WTC11 (cell line): Measurements from ENCODE around the gene SCUBE1.

Experiments used
- ESRRA ChIP-seq: sonication (generic); formaldehyde crosslinking; IDR thresholded peaks from 2 replicates; pipeline ENCODE4 v1.8.1; 2022; ENCODE audit warnings: mild to moderate bottlenecking, missing genetic modification reagents, borderline replicate concordance
- FOXK1 ChIP-seq: sonication (generic); formaldehyde crosslinking; IDR thresholded peaks from 2 replicates; pipeline ENCODE4 v1.8.0; 2022; ENCODE audit warnings: mild to moderate bottlenecking, moderate library complexity, missing genetic modification reagents
- FOXP1 ChIP-seq: sonication (generic); formaldehyde crosslinking; IDR thresholded peaks from 2 replicates; pipeline ENCODE4 v1.8.0; 2022; ENCODE audit warnings: missing genetic modification reagents, mild to moderate bottlenecking, moderate library complexity, borderline replicate concordance
- NR3C1 ChIP-seq: sonication (generic); formaldehyde crosslinking; conservative IDR thresholded peaks from 2 replicates; pipeline ENCODE4 v1.8.1; 2023; ENCODE audit warnings: low read depth, mild to moderate bottlenecking, missing genetic modification reagents
- SP1 ChIP-seq: sonication (generic); formaldehyde crosslinking; conservative IDR thresholded peaks from 2 replicates; pipeline ENCODE4 v1.8.1; 2022; ENCODE audit warnings: missing genetic modification reagents
- TEAD4 ChIP-seq: sonication (generic); formaldehyde crosslinking; IDR thresholded peaks from 2 replicates; pipeline ENCODE4 v1.8.0; 2022; ENCODE audit warnings: mild to moderate bottlenecking, missing genetic modification reagents
- TF ChIP-seq, protein P1 (sequence below): sonication (generic); formaldehyde crosslinking; IDR thresholded peaks from 2 replicates; pipeline ENCODE4 v1.8.1; 2022; ENCODE audit warnings: mild to moderate bottlenecking, moderate library complexity, missing genetic modification reagents
- TF ChIP-seq, protein P2 (sequence below): fragments of 200-600 bp; IDR thresholded peaks from 2 replicates; pipeline ENCODE4 v1.8.0; 2022; ENCODE audit warnings: antibody characterized with exemption
- TF ChIP-seq, protein P3 (sequence below): sonication (generic); formaldehyde crosslinking; IDR thresholded peaks from 2 replicates; pipeline ENCODE4 v1.8.0; 2023; ENCODE audit warnings: missing genetic modification reagents
- TF ChIP-seq, protein P4 (sequence below): fragments of 250-450 bp; sonication (Bioruptor Pico); IDR thresholded peaks from 2 replicates; pipeline ENCODE4 v2.1.2; 2022; ENCODE audit warnings: mild to moderate bottlenecking, moderate library complexity
- TF ChIP-seq, protein P5 (sequence below): sonication (generic); formaldehyde crosslinking; IDR thresholded peaks from 2 replicates; pipeline ENCODE4 v1.8.1; 2022; ENCODE audit warnings: low read depth, mild to moderate bottlenecking, moderate library complexity, missing genetic modification reagents, borderline replicate concordance
- TF ChIP-seq, protein P6 (sequence below): sonication (generic); formaldehyde crosslinking; IDR thresholded peaks from 2 replicates; pipeline ENCODE4 v1.8.1; 2023; ENCODE audit warnings: mild to moderate bottlenecking, missing genetic modification reagents, moderate library complexity
- TF ChIP-seq, protein P7 (sequence below): sonication (generic); formaldehyde crosslinking; IDR thresholded peaks from 2 replicates; pipeline ENCODE4 v1.8.0; 2022; ENCODE audit warnings: mild to moderate bottlenecking, missing genetic modification reagents
- TF ChIP-seq, protein P8 (sequence below): sonication (generic); formaldehyde crosslinking; conservative IDR thresholded peaks from 2 replicates; pipeline ENCODE4 v1.8.1; 2022; ENCODE audit warnings: mild to moderate bottlenecking, missing genetic modification reagents

DNA sequence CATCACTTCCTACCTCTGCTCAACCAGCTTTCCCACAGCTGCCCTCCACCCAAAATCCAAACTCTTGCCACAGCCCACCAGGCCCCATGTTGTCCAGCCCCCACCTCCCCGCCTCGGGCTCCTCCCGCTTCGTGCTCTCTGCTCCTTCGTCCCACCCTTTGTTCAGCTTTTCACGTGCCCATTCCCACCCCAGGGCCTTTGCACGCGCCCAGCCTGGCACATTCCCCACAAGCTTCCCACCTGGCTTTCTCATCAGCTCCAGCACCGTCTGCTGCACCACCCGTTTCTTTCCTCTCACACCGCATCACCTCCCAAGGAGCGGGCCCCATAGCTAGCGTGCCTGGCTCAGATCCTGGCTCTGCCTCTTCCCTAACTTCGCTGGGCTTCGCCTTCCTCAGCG is 54.8 kb downstream of the SCUBE1 start:
- TF ChIP-seq, protein P1, sequence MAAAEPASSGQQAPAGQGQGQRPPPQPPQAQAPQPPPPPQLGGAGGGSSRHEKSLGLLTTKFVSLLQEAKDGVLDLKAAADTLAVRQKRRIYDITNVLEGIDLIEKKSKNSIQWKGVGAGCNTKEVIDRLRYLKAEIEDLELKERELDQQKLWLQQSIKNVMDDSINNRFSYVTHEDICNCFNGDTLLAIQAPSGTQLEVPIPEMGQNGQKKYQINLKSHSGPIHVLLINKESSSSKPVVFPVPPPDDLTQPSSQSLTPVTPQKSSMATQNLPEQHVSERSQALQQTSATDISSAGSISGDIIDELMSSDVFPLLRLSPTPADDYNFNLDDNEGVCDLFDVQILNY (CRISPR knock-in tag): no peak
- TF ChIP-seq, protein P2, sequence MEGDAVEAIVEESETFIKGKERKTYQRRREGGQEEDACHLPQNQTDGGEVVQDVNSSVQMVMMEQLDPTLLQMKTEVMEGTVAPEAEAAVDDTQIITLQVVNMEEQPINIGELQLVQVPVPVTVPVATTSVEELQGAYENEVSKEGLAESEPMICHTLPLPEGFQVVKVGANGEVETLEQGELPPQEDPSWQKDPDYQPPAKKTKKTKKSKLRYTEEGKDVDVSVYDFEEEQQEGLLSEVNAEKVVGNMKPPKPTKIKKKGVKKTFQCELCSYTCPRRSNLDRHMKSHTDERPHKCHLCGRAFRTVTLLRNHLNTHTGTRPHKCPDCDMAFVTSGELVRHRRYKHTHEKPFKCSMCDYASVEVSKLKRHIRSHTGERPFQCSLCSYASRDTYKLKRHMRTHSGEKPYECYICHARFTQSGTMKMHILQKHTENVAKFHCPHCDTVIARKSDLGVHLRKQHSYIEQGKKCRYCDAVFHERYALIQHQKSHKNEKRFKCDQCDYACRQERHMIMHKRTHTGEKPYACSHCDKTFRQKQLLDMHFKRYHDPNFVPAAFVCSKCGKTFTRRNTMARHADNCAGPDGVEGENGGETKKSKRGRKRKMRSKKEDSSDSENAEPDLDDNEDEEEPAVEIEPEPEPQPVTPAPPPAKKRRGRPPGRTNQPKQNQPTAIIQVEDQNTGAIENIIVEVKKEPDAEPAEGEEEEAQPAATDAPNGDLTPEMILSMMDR: no peak
- TF ChIP-seq FOXP1 (CRISPR knock-in tag) (no peak), ESRRA (CRISPR knock-in tag) (no peak), SP1 (CRISPR knock-in tag) (no peak), TEAD4 (CRISPR knock-in tag) (no peak), NR3C1 (CRISPR knock-in tag) (no peak), FOXK1 (CRISPR knock-in tag) (no peak)
- TF ChIP-seq, protein P3, sequence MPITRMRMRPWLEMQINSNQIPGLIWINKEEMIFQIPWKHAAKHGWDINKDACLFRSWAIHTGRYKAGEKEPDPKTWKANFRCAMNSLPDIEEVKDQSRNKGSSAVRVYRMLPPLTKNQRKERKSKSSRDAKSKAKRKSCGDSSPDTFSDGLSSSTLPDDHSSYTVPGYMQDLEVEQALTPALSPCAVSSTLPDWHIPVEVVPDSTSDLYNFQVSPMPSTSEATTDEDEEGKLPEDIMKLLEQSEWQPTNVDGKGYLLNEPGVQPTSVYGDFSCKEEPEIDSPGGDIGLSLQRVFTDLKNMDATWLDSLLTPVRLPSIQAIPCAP: no peak
- TF ChIP-seq, protein P4, sequence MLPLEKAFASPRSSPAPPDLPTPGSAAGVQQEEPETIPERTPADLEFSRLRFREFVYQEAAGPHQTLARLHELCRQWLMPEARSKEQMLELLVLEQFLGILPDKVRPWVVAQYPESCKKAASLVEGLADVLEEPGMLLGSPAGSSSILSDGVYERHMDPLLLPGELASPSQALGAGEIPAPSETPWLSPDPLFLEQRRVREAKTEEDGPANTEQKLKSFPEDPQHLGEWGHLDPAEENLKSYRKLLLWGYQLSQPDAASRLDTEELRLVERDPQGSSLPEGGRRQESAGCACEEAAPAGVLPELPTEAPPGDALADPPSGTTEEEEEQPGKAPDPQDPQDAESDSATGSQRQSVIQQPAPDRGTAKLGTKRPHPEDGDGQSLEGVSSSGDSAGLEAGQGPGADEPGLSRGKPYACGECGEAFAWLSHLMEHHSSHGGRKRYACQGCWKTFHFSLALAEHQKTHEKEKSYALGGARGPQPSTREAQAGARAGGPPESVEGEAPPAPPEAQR (CRISPR knock-in tag): no peak
- TF ChIP-seq, protein P5, sequence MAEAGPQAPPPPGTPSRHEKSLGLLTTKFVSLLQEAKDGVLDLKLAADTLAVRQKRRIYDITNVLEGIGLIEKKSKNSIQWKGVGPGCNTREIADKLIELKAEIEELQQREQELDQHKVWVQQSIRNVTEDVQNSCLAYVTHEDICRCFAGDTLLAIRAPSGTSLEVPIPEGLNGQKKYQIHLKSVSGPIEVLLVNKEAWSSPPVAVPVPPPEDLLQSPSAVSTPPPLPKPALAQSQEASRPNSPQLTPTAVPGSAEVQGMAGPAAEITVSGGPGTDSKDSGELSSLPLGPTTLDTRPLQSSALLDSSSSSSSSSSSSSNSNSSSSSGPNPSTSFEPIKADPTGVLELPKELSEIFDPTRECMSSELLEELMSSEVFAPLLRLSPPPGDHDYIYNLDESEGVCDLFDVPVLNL (CRISPR knock-in tag): no peak
- TF ChIP-seq, protein P6, sequence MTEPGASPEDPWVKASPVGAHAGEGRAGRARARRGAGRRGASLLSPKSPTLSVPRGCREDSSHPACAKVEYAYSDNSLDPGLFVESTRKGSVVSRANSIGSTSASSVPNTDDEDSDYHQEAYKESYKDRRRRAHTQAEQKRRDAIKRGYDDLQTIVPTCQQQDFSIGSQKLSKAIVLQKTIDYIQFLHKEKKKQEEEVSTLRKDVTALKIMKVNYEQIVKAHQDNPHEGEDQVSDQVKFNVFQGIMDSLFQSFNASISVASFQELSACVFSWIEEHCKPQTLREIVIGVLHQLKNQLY: no peak
- TF ChIP-seq, protein P7, sequence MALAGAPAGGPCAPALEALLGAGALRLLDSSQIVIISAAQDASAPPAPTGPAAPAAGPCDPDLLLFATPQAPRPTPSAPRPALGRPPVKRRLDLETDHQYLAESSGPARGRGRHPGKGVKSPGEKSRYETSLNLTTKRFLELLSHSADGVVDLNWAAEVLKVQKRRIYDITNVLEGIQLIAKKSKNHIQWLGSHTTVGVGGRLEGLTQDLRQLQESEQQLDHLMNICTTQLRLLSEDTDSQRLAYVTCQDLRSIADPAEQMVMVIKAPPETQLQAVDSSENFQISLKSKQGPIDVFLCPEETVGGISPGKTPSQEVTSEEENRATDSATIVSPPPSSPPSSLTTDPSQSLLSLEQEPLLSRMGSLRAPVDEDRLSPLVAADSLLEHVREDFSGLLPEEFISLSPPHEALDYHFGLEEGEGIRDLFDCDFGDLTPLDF (CRISPR knock-in tag): no peak
- TF ChIP-seq, protein P8, sequence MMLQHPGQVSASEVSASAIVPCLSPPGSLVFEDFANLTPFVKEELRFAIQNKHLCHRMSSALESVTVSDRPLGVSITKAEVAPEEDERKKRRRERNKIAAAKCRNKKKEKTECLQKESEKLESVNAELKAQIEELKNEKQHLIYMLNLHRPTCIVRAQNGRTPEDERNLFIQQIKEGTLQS (CRISPR knock-in tag): no peak
